Measurements from ENCODE around the gene DNAH10.

DNA sequence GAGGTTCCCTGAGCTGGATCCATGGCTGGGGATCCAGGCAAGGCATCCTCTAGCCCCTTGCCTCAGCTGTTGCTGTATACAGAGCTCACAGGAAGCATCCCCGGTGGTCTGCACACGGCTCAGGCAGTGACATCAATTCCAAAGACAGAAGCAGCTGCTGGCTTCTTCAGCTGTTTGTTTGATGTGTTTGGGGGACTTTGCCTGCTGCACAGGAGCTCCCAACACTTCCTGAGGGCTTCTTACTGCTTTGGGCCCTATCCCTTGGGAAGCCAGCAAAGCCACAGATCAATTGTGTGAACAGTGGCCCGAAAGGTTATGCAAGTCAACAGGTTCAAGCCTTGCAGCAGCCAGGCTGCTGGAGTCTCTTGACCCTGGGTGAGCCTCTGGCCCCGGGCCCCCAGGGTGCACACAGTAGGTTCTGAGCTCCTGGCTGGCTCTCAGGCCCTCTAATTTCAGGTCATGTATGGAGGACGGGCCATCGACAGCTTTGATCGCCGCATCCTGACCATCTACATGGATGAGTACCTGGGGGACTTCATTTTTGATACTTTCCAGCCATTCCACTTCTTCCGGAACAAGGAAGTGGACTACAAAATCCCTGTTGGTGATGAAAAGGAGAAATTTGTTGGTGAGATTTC is 168.0 kb downstream of the DNAH10 start:
- TF ChIP-seq POLR2A (IDR thresholded peaks at IDR 0.05; ENCODE audit: low read depth, low read length) (no peak), CEBPB (IDR thresholded peaks at IDR 0.05; ENCODE audit: low read depth, low read length) (no peak)
- TF ChIP-seq, protein P1, sequence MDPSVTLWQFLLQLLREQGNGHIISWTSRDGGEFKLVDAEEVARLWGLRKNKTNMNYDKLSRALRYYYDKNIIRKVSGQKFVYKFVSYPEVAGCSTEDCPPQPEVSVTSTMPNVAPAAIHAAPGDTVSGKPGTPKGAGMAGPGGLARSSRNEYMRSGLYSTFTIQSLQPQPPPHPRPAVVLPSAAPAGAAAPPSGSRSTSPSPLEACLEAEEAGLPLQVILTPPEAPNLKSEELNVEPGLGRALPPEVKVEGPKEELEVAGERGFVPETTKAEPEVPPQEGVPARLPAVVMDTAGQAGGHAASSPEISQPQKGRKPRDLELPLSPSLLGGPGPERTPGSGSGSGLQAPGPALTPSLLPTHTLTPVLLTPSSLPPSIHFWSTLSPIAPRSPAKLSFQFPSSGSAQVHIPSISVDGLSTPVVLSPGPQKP (IDR thresholded peaks at IDR 0.05; ENCODE audit: borderline replicate concordance, low read depth, low read length), result no peak
- TF ChIP-seq, protein P2, sequence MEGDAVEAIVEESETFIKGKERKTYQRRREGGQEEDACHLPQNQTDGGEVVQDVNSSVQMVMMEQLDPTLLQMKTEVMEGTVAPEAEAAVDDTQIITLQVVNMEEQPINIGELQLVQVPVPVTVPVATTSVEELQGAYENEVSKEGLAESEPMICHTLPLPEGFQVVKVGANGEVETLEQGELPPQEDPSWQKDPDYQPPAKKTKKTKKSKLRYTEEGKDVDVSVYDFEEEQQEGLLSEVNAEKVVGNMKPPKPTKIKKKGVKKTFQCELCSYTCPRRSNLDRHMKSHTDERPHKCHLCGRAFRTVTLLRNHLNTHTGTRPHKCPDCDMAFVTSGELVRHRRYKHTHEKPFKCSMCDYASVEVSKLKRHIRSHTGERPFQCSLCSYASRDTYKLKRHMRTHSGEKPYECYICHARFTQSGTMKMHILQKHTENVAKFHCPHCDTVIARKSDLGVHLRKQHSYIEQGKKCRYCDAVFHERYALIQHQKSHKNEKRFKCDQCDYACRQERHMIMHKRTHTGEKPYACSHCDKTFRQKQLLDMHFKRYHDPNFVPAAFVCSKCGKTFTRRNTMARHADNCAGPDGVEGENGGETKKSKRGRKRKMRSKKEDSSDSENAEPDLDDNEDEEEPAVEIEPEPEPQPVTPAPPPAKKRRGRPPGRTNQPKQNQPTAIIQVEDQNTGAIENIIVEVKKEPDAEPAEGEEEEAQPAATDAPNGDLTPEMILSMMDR (conservative IDR thresholded peaks at IDR 0.05; ENCODE audit: low read depth, low read length), result no peak
